Endothelial cell of umbilical vein (primary cell): ENCODE results near the gene GNAL. TPM values are rescaled to one million over a fixed set of nuclear protein-coding genes. Genes with fewer than 3 reads are reported as not detected.

Experiments used
- BruUV-seq: library from RNA; stranded (reverse); fragments of 400-500 nt; replicated peaks from 2 replicates; lab custom pipeline; 2021; lab: Mats Ljungman, UMichigan
- CTCF ChIA-PET: fragments of 300-600, 350-600 bp; sonication (Branson Sonifier 250); formaldehyde crosslinking; loops from one replicate; lab custom pipeline; 2021; ENCODE audit warnings: antibody characterized with exemption, inconsistent platforms; lab: Charles Lee
- POLR2A ChIA-PET: fragments of 300-600, 350-600 bp; sonication (Branson Sonifier 250); formaldehyde crosslinking; loops from one replicate; lab custom pipeline; 2021; ENCODE audit warnings: antibody characterized with exemption, inconsistent platforms; lab: Charles Lee
- DNase-seq: peaks from one replicate; pipeline ENCODE4 v3.0.0-alpha.2; 2011; ENCODE audit warnings: low read depth, low spot score
- FAIRE-seq: peaks from 2 replicates; lab custom pipeline; 2011; peaks lifted over from hg19 to GRCh38; lab: Jason Lieb, UNC
- H2AFZ ChIP-seq: 2 replicates; pipeline ENCODE4 v1.6.0; 2012; ENCODE audit warnings: low read depth, low read length, control low read depth, inconsistent platforms
- H3K27ac ChIP-seq: 2 replicates; pipeline ENCODE4 v1.5.1; 2011; ENCODE audit warnings: low read depth, mild to moderate bottlenecking, control low read depth, low read length, moderate library complexity; ENCODE audit not compliant: insufficient read depth
- H3K27me3 ChIP-seq, 2 experiments: 2 replicates each; pipeline versions ENCODE4 v1.6.0 to v1.6.1; 2011; ENCODE audit warnings: low read length in 2 of 2, mixed read lengths in 1 of 2; ENCODE audit not compliant: control insufficient read depth in 2 of 2, insufficient read depth in 2 of 2
- H3K36me3 ChIP-seq, 2 experiments: 2 replicates in 1 of 2; 3 replicates in 1 of 2; pipeline ENCODE4 v1.5.1; 2011; ENCODE audit warnings: low read length in 2 of 2, mild to moderate bottlenecking in 1 of 2, moderate library complexity in 1 of 2; ENCODE audit not compliant: control insufficient read depth in 2 of 2, insufficient read depth in 2 of 2; ENCODE audit errors: extremely low read depth in 1 of 2
- H3K4me1 ChIP-seq: 3 replicates; pipeline ENCODE4 v1.5.1; 2011; ENCODE audit warnings: mild to moderate bottlenecking, low read length; ENCODE audit not compliant: control insufficient read depth, insufficient read depth; ENCODE audit errors: extremely low read depth
- H3K4me2 ChIP-seq: 2 replicates; pipeline ENCODE4 v1.6.1; 2011; ENCODE audit warnings: low read length, control low read depth, mixed read lengths; ENCODE audit not compliant: insufficient read depth
- H3K4me3 ChIP-seq, 3 experiments: fragments of 200-600 bp in 1 of 3; sonication (generic), shearing (Covaris generic) in 1 of 3; replicated peaks in 1 of 3; 2 replicates each; pipeline ENCODE4 v1.5.1; 2011 to 2016; ENCODE audit warnings: control low read depth in 3 of 3, low read length in 3 of 3, mild to moderate bottlenecking in 2 of 3, inconsistent platforms in 1 of 3, low read depth in 1 of 3, moderate library complexity in 1 of 3; ENCODE audit not compliant: insufficient read depth in 1 of 3
- H3K79me2 ChIP-seq: 2 replicates; pipeline ENCODE4 v1.6.0; 2012; ENCODE audit warnings: low read length, inconsistent platforms; ENCODE audit not compliant: control insufficient read depth, insufficient read depth
- H3K9ac ChIP-seq: replicated peaks from 2 replicates; pipeline ENCODE3; 2011; ENCODE audit warnings: low read length, control low read depth; ENCODE audit not compliant: insufficient read depth; ENCODE audit errors: extremely low read depth
- H3K9me1 ChIP-seq: replicated peaks from 3 replicates; pipeline ENCODE4 v1.6.0; 2011; ENCODE audit warnings: mild to moderate bottlenecking, low read length; ENCODE audit not compliant: control insufficient read depth, insufficient read depth; ENCODE audit errors: extremely low read depth
- H3K9me3 ChIP-seq: replicated peaks from 2 replicates; pipeline ENCODE4 v1.5.1; 2012; ENCODE audit warnings: low read length, inconsistent platforms; ENCODE audit not compliant: control insufficient read depth, insufficient read depth
- H4K20me1 ChIP-seq: replicated peaks from 2 replicates; pipeline ENCODE3; 2011; ENCODE audit warnings: mild to moderate bottlenecking, low read length; ENCODE audit not compliant: control insufficient read depth, insufficient read depth; ENCODE audit errors: extremely low read depth
- EZH2 ChIP-seq: IDR thresholded peaks from 2 replicates; pipeline ENCODE4 v1.6.1; 2012; ENCODE audit warnings: borderline replicate concordance, low read depth, mild to moderate bottlenecking, moderate library complexity, low read length, inconsistent platforms; ENCODE audit not compliant: severe bottlenecking
- FOS ChIP-seq: IDR thresholded peaks from 2 replicates; pipeline ENCODE4 v1.6.1; 2011; ENCODE audit warnings: mild to moderate bottlenecking, low read length, moderate library complexity, borderline replicate concordance; ENCODE audit not compliant: insufficient read depth
- GATA2 ChIP-seq: IDR thresholded peaks from 2 replicates; pipeline ENCODE4 v1.7.0; 2011; ENCODE audit warnings: low read depth, mild to moderate bottlenecking, moderate library complexity, mixed read lengths, low read length; ENCODE audit not compliant: insufficient read length, insufficient read depth
- JUN ChIP-seq: IDR thresholded peaks from 2 replicates; pipeline ENCODE4 v1.6.1; 2011; ENCODE audit warnings: borderline replicate concordance, low read depth; ENCODE audit not compliant: insufficient read length, insufficient read depth
- MAX ChIP-seq: IDR thresholded peaks from 2 replicates; pipeline ENCODE4 v1.6.1; 2011; ENCODE audit not compliant: insufficient read depth, insufficient read length
- MYC ChIP-seq: IDR thresholded peaks from one replicate; pipeline ENCODE4 v1.6.1; 2011; ENCODE audit warnings: mild to moderate bottlenecking, low read depth, low read length
- POLR2A ChIP-seq: IDR thresholded peaks from 2 replicates; pipeline ENCODE4 v1.6.1; 2012; ENCODE audit warnings: low read depth, mild to moderate bottlenecking, control low read depth, low read length
- POLR2AphosphoS5 ChIP-seq: IDR thresholded peaks from 2 replicates; pipeline ENCODE4 v1.6.1; 2012; ENCODE audit warnings: low read depth, mild to moderate bottlenecking, control low read depth, low read length, moderate library complexity; ENCODE audit not compliant: insufficient read depth
- dilution Hi-C: fragments of 300-500 bp; cut with MboI; formaldehyde crosslinking; loops from one replicate; pipeline ENCODE4 v1.15.0; 2019; ENCODE audit warnings: low sequenced_read_pairs; ENCODE audit not compliant: extremely low pct_ligation_motif_present
- intact Hi-C: fragments of 100-400 bp; cut with micrococcal nuclease; formaldehyde crosslinking; loops from one replicate; pipeline ENCODE4 v1.10.0; 2022
- polyA plus RNA-seq, 4 experiments: library from polyadenylated mRNA; depleted of rRNA in 3 of 4; stranded (reverse) in 3 of 4; unstranded in 1 of 4; fragments of >200 nt; gene quantifications; 2 replicates each; pipeline versions ENCODE4 v1.2.1 to v1.2.3, GENCODE V29; 2011 to 2012; ENCODE audit warnings: missing spikeins in 1 of 4
- total RNA-seq: library from RNA; stranded (reverse); gene quantifications from 2 replicates; pipeline ENCODE4 v1.2.3, GENCODE V29; 2021
- TF ChIP-seq, protein P1 (sequence below), 2 donors: IDR thresholded peaks; 1 replicate in 1 of 2; 2 replicates in 1 of 2; pipeline ENCODE4 v1.5.1; 2011; ENCODE audit warnings: low read length in 2 of 2, mild to moderate bottlenecking in 2 of 2, moderate library complexity in 2 of 2, control low read depth in 1 of 2, inconsistent platforms in 1 of 2, low read depth in 1 of 2; ENCODE audit not compliant: insufficient read depth in 1 of 2; ENCODE audit errors: extremely low read depth in 1 of 2

GNAL gene
- total and polyA plus RNA-seq, 2 donors (not counting 3 experiments of a cell fraction or from before 2014, with no cell fraction given): 0.07 to 0.73 TPM

DNA sequence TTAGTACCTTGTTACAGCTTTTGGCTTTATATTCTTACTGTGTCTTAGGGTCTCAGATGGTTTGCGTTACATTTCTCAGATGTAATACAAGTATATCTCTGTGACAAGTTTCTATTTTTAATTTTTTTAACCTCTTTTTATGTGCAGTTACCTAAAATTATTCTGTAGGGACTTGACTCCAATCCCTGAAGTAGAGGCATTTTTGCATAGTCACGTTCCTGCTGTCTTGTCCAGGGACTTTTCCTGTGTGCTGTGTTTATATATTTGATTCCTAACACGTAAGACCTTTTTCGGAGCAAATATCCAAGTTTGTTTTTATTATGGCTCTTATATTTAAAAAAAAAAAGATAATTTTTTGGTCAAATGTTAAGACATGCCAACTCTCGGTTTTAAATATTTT lies 91.0 kb downstream of the GNAL start:
- H4K20me1 ChIP-seq: no peaks in the 10 kb centered on the region
- no peaks in the 10 kb centered on the region for H3K9me3 ChIP-seq
- TF ChIP-seq, protein P1, sequence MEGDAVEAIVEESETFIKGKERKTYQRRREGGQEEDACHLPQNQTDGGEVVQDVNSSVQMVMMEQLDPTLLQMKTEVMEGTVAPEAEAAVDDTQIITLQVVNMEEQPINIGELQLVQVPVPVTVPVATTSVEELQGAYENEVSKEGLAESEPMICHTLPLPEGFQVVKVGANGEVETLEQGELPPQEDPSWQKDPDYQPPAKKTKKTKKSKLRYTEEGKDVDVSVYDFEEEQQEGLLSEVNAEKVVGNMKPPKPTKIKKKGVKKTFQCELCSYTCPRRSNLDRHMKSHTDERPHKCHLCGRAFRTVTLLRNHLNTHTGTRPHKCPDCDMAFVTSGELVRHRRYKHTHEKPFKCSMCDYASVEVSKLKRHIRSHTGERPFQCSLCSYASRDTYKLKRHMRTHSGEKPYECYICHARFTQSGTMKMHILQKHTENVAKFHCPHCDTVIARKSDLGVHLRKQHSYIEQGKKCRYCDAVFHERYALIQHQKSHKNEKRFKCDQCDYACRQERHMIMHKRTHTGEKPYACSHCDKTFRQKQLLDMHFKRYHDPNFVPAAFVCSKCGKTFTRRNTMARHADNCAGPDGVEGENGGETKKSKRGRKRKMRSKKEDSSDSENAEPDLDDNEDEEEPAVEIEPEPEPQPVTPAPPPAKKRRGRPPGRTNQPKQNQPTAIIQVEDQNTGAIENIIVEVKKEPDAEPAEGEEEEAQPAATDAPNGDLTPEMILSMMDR (IDR thresholded peaks at IDR 0.05; ENCODE audit: extremely low read depth in 1 of 2, insufficient read depth in 1 of 2, low read depth in 1 of 2, low read length in 2 of 2): no peak
- no peaks in the 10 kb centered on the region for H3K36me3 ChIP-seq
- no peaks in the 10 kb centered on the region for H3K79me2 ChIP-seq
- POLR2A ChIA-PET: no interaction called here
- no peak overlapping the region for H3K4me2 ChIP-seq
- H3K4me3 ChIP-seq: no peak overlapping the region
- dilution Hi-C loops: no loop called here
- peaks cover 2 to 7% of the 10 kb centered on the region in 2 experiments for H3K27me3 ChIP-seq
- no TSS peak for BruUV-seq
- H3K4me1 ChIP-seq: no peaks in the 10 kb centered on the region
- H3K27ac ChIP-seq: no peak overlapping the region
- CTCF ChIA-PET: no interaction called here
- no peak overlapping the region for H2AFZ ChIP-seq
- intact Hi-C loops: no loop called here
- DNase-seq (no peak), FAIRE-seq (no peak)
- H3K9me1 ChIP-seq: no peaks in the 10 kb centered on the region
- H3K9ac ChIP-seq: no peak overlapping the region

DNA sequence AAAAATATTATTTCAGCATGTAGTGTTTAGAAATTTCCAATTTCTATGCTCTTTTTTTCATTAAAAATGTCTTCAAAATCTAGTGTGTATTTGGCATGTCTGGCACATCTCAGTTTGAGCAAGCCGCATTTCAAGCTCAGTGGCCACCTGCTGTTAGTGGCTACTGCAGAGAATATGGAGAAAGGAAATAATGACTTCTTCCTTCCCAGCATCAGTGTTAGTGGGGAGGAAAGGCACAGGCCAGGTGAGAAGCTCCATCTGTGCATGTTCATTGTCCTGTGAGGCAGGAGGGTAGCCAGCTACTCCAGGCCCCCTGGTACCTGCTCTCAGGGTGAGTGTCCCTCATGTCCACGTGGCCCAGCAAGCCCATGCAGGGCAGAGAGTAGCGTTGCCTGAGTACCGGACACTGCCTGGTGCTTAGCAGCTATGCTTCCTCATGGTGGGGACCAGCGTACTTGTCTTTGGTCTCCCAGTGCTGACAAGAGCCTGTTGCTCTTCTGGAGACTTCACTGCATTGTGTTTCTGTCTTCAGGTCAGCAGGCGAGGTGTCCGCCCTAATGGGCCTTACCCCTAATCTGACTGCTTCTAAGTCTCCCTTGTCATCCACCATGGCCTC lies 94.8 kb downstream of the GNAL start:
- Histone ChIP-seq H3K27ac (no peak overlapping the region), H3K9me1 (no peaks in the 10 kb centered on the region), H3K9ac (no peak overlapping the region), H3K36me3 (no peaks in the 10 kb centered on the region), H4K20me1 (no peaks in the 10 kb centered on the region), H3K4me3 (no peak overlapping the region), H3K4me1 (no peaks in the 10 kb centered on the region), H2AFZ (no peak overlapping the region), H3K27me3 (peaks cover 1 to 17% of the 10 kb centered on the region in 2 experiments), H3K9me3 (no peaks in the 10 kb centered on the region), H3K4me2 (no peak overlapping the region), H3K79me2 (no peaks in the 10 kb centered on the region)
- intact Hi-C loops (no loop called here), dilution Hi-C loops (no loop called here)
- TF ChIP-seq, protein P1 (IDR thresholded peaks at IDR 0.05; ENCODE audit: extremely low read depth in 1 of 2, insufficient read depth in 1 of 2, low read depth in 1 of 2, low read length in 2 of 2): no peak
- TF ChIP-seq POLR2A: no peak
- no peak for TF ChIP-seq MAX
- TF ChIP-seq EZH2: no peak
- TF ChIP-seq GATA2: no peak
- TF ChIP-seq MYC: no peak
- no peak for TF ChIP-seq JUN
- TF ChIP-seq FOS: no peak
- TF ChIP-seq POLR2AphosphoS5: no peak
- DNase-seq: no peak
- CTCF ChIA-PET: no interaction called here
- BruUV-seq: no TSS peak
- FAIRE-seq: no peak
- POLR2A ChIA-PET: no interaction called here
